HG02759 (cell line): ENCODE measurements around the gene CNOT1.
"Not testable (repeated sequence)": the region's sequence is repeated elsewhere in the genome, so short reads cannot be mapped to it uniquely, and the experiment has no call there.

Experiments
- ATAC-seq: cut with Tn5 transposase; IDR thresholded peaks from one replicate; pipeline ENCODE4 v1.9.1; 2021; ENCODE audit warnings: mild to moderate bottlenecking, moderate library complexity; ENCODE audit not compliant: unreplicated experiment

The CNOT1 gene

DNA sequence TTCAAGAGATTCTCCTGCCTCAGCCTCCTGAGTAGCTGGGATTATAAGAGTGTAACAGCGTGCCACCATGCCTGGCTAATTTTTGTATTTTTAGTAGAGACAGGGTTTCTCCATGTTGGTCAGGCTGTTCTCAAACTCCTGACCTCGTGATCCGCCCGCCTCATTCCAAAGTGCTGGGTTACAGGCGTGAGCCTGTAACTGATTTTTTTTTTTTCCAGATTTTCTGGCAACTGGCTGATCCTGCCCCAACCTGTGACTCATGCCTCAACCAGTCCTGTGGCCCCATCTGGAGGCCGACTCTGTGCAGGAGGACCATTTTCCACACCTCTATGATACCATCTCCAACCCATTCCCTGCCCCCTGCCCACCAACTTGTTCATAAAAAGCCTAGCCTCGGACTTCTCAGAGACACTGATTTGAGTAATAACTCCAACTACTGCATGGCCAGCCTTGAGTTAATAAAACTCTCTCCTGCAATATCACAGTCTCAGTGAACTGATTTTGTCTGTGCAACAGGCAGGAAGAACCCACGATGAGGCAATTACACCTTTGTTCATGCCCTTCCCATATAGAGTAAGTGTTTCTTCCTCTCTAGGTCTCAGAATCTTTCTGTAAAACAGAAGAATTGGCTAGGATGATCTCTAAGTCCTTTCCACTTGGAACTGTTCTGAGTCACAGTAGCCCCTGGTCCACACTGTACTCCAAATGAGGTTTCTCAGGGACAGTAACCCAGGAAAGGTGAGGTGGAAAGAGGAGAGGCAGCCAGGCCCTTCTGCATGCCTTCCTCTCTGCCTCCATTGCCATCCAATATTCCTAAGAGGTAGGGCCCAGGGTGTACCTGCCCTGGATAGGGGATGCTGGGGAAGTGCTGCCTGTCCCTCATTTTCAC, 8.8 kb upstream of the CNOT1 start:
- ATAC-seq: no peak

DNA sequence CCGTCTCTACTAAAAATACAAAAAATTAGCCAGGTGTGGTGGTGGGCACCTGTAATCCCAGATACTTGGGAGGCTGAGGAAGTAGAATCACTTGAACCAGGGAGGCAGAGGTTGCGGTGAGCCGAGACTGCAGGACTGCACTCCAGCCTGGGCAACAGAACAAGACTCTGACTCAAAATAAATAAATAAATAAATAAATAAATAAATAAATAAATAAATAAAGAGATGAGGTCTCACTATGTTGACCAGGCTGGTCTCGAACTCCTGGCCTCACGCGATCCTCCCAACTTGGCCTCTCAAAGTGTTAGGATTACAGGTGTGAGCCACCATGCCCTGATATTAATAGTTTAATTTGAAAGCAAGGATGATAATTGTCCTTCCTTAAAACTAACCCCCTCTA, 7.4 kb upstream of the CNOT1 start:
- not testable (repeated sequence) for ATAC-seq

DNA sequence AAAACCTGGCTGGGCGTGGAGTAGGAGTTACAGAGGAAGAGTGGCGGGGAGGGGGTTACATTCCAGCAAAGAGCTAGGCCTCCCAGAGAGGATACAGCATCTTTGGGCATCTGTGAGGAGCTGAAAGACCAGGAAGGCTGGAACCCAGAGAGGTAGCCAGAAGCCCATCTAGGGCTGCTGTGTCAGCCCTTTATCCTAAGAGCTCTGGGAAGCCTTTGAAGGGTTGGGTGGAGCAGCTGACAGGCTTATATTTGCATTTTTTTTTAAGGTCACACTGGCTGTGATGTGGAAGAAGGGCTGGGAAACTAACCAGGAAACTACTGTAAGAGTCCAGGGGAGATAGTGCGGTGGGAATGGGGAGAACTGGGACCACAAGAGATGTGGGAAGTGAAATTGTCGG, 6.8 kb upstream of the CNOT1 start:
- no peak for ATAC-seq

DNA sequence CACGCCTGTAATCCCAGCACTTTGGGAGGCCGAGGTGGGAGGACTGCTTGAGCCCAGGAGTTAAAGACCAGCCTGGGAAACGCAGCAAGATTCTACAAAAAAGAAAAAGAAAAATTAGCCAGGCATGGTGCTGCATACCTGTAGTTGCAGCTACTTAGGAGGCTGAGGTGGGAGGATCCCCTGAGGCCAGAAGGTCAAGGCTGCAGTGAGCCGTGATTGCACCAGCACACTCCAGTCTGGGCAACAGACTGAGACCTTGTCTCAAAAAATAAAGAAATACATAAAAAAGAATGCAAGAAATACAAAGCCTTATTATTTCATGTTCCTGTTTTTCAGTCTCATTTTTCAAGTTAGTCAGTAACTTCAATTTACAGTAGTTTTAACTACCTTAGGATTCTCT, 5.9 kb upstream of the CNOT1 start:
- ATAC-seq: no peak

DNA sequence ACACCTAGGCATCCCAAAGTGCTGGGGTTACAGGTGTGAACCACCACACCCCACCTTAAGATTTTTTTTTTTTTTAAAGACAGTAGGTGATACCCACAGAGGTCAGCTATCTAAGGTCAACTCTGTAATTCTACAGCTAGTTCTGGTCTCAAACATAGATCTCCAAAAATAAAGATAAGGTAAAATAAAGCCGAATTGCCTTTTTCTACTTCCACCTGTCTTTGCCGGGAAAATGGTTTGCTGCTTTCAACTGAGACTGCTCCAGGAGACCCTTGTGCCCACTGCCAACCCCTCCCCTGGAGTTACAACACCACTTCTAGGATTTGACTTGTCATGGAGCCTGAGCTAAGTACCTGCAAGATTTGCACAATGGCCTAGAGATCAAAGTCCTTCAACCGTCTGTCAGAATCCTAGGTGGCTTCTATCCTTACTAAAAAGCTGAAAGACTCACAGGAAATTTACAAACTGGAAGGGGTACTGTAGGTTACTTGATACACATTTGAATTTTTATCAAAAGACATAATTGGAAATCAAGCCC, 4.7 kb upstream of the CNOT1 start:
- ATAC-seq: no peak

DNA sequence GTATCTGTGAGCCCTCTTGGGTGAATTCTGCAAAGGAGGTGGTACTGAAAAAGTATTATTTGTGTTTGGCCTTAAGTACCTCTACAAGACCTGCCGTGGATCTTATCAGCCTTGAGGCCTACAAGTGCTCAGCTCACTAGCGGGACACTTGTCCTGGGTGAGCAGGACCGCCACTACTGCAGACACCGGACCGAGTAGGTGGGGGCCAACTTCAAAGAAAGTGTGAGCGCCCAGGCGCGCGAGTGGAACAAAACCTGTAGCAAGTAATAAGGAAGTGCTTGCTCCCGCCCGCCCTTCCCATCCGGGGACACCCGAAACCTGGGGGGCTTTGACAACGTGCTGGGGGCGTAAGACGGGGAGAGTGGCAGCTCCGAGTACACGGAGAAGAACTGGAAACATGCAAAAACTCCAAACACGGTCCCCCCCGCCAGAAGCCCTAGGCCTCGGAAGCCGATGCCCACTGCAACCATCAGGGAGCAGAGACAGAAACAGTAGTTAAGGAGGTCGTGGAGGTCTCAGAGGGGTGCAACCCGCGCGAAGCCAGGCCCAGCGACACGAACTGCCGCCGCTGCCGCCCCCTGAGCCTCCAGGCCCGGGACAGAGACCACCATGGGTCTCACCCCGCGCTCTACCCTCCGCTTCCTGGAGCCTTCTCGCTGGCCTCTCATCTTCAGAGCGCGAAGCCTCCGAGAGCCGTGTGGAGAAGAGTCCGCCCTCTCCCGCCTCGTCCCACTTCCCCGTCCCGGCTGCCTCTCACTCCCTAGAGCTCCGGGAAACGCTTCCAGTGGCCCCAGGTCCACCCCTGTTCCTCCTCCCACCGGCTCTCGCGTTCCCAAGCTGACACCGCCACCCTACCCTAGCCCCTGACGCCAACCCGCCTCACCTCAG, 537 bp downstream of the CNOT1 start:
- peak; percentile 0 for ATAC-seq

DNA sequence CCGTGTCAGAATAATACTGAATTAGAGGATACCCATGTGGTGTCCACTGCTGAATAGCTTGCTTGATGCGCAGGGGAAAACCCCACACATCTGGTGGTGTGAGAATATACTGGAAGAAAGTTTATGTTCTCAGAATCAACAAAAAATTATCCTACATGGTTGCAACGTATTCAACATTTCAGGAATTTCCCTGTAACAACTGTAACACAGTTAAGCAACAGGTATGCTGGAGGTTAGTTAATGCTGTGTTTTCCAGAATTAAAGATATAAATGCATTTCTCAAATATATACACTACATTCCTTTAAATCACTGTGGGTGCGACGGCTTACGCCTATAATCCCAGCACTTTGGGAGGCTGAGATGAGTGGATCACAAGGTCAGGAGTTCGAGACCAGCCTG, 5.4 kb downstream of the CNOT1 start:
- ATAC-seq: no peak

DNA sequence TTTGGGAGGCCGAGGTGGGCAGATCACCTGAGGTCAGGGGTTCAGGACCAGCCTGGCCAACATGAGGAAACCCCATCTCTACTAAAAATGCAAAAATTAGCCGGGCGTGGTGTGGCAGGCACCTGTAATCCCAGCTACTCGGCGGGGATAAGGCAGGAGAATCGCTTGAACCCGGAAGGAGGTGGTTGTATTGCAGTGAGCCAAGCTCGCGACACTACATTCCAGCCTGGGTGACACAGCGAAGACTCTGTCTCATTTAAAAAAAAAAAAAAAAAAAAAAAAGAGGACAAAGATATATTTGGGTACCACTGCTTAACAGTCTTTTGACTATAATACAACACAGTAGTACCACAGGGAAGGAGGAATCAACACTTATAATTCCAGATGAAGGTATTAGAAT, 9.2 kb downstream of the CNOT1 start:
- ATAC-seq: no peak

DNA sequence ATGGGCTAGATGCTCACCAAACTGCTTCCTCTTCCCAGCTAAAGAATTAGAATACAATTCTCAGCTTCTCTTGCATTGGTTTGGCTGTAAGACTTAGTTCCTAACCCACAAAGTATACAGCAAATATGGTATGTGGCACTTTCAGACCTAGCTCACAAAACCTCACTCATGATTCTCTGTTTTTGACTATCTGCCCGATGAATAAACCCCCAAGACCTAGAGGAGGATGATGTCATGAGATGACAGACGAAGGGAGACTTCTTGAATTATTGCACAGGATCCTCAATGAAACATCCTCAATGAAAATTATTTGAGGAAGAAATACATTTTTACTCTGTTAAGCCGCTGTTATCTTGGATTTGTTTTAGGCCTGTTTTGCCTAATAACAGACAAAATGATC, 14.3 kb downstream of the CNOT1 start:
- ATAC-seq: no peak

DNA sequence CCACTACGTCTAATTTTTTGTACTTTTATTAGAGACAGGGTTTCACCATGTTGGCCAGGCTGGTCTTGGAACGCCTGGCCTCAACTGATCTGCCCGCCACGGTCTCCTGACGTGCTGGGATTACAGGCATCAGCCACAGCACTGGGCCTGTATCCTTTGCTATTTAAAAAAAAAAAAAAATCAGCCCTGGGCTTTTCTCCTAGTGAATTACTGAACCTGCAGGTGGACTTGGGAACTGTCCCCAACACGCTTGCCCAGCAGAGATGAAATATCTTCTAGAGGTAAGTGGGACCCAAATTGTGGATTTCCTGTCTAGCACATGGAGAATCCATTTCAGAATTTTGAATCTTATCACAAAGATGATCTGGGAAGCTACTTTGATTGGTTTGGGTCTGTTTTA, 14.8 kb downstream of the CNOT1 start:
- no peak for ATAC-seq

DNA sequence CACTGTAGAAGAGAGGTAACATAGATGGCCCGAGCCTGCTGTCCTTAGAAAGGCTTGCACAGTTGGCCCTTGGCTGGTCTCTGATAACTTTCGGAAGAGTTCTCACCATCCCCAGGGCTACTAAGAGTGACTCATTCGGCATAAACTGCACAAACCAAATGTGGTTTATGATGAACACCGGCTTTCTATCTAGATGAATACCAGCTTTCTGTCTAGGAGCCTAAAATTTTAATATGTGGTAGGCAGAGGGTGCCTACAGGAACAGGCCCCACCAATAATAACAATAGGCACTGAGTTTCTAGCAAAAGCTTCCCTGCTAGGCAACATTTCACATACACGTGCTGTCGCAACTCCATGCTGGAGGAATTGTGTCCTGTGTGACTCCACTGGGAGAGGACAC, 15.4 kb downstream of the CNOT1 start:
- ATAC-seq: no peak

DNA sequence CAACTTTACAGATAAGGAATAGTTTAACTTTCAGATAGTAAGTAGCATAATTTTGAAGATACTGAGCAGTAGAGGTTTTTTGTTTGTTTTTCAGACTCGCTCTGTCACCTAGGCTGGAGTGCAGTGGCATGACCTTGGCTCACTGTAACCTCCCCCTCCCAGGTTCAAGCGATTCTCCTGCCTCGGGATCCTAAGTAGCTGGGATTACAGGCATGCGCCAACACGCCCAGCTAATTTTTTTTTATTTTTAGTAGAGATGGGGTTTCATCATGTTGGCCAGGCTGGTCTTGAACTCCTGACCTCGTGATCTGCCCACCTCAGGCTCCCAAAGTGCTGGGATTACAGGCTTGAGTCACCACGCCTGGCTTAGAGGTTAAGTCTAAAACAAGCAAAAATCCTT, 16.7 kb downstream of the CNOT1 start:
- ATAC-seq: not testable (repeated sequence)

DNA sequence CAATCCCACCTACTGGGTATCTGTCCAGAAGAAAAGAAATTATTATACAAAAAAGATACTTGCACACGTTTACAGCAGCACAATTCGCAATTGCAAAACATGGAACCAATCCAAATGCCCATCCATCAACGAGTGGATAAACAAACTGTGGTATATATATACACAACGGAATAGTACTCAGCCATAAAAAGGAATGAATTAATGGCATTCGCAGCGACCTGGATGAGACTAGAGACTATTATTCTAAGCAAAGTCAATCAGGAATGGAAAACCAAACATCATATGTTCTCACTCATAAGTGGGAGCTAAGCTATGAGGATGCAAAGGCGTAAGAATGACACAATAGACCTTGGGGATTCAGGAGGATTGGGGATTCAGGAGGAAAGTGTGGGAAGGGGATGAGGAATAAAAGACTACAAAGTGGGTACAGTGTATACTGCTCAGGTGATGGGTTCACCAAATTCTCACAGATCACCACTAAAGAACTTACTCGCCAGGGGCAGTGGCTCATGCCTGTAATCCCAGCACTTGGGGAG, 21.0 kb downstream of the CNOT1 start:
- ATAC-seq: no peak

DNA sequence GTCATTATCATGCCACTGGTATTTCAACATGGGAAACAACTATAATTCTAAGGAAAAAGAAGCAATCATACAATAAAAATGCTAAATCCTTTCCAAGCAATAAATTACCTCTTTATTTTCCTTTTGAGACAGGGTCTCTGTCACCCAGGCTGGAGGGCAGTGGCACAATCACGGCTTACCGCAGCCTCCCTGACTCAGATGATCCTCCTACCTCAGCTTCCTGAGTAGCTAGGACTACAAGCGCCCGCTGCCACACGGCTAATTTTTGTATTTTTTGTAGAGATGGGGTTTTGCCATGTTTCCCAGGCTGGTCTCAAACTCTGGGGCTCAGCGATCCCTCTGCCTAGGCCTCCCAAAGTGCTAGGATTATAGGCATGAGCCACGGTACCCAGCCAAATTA, 24.1 kb downstream of the CNOT1 start:
- no peak for ATAC-seq

DNA sequence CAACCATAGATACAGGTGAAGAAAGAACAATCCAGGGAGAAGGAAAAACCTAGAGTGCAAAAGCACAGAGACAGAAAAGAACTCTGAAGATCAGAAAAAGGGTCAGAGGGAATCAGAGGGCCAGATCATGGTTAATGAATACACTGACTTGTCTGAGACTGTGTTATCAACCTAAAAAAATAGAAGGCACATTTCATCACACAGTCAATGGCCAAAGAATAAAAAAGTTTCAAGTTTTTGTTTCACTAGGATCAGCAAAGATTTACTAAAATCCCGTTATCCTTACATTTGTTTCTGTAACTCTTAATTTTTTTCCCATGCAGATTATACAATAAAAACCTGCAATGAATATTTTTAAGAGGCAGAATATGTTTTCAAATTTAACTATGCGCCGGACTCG, 38.5 kb downstream of the CNOT1 start:
- no peak for ATAC-seq

DNA sequence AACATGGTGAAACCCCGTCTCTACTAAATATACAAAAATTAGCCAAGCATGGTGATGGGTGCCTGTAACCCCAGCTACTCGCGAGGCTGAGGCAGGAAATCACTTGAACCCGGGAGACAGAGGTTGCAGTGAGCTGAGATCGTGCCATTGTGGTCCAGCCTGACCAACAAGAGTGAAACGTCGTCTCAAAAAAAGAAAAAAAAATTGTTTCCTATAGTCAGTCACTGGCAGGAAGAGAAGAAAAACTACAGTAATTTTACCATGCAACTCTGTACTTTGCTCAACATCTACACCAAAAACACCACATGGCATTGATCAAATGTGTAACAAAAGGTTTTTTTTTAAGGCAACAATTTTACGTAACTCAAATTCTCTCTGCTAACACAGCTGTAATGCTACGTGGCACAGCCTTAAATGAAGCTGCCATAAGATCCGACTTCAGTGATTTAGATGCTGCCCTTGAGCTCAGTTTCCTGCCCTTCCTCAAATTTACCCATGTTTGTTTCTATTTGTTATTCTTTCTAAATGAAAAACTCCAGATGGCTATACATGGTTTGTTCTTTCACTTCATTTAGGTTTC, 40.2 kb downstream of the CNOT1 start:
- no peak for ATAC-seq

DNA sequence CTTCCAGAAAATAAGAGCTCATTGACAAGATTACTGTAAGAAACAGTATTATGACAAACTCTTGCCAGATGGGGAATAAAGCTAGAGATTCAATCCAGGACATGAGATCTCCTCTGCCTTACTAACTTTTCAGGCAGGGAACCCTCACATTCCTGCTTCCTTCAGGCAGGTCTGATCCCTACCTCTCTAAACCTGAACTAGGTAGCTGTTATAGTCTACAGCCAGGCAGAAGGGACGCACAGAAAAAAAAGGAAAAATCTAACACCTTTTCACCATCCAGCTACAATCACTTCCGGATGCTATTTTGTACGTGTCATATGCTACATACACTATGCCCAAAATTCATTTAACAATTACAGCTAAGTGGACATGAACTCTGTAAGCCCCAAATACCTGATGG, 41.2 kb downstream of the CNOT1 start:
- ATAC-seq: no peak

DNA sequence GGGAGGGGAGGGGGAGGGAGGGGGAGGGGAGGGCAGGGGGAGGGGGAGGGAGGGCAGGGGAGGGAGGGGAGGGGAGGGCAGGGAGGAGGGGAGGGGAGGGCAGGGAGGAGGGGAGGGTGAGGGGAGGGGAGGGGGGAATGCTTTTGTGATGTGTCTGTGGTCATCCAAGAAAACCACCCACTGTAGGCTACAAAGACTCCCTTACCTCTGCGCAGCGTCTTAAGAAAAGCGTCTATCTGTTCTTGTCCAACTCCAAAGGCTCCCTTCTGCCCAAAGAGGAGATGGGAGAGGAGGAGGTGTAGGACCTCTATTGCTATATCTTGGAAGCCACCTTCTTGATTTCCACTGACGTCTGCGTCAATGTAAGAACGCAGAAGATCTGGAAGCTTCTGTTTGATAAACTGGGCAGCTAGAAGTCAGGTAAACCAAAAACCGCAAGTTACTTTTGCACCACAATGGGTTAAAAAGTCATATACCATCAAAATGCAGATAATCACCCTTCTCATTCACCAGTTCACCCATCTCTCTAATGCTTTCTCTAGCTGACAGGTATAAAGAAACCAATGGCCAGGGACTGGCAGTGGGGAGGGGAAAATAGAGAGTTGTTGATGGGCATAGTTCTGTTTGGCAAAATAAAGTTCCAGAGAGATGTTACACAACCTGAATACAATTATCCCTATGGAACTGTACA, 43.1 kb downstream of the CNOT1 start:
- no peak for ATAC-seq

DNA sequence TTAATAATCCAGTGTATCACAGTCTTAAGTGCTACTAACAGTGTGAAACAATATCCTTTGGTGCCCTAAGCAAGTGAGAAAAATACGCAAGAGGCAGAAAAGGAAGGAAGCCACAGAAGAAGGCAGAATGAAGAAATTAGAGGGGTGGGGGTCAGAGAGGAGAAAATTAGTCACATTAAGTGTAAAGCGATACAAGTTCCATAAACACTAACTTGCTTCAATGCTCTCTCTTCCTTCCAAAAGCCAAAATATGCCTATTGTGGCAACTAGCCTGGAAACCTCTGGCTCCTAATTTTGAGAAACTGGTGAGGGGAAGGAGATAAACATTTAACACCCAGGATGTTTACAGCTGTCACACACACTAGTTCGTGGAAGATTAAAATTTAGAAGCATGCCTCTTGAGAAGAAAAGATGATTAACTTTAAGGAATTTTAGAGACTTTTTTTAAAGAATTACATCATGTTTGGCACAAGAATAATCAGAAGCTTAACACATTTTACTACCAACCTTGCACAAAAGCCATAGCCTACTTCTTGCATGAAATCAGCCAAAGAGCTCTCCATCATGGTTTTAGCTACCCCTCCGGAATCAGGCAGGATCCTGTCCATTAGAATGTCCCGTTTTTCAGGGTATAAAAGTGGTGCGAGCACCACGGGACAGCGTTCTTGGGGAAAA, 44.7 kb downstream of the CNOT1 start:
- no peak for ATAC-seq
